MM.1S (cell line): ENCODE measurements around the gene KIAA0513.

Experiments used
- EZH2 ChIP-seq: fragments of 300-600 bp; sonication (generic); optimal IDR thresholded peaks from 2 replicates; pipeline ENCODE3; 2017; ENCODE audit warnings: low read depth, mild to moderate bottlenecking, antibody characterized with exemption, low read length, mixed read lengths
- EZH2phosphoT487 ChIP-seq: fragments of 300-600 bp; sonication (generic); IDR thresholded peaks from 2 replicates; pipeline ENCODE4 v1.6.1; 2018; ENCODE audit warnings: antibody characterized with exemption, low read length
- TF ChIP-seq, protein P1 (sequence below): fragments of 300-600 bp; sonication (generic); IDR thresholded peaks from 2 replicates; pipeline ENCODE4 v1.5.1; 2016; ENCODE audit warnings: antibody characterized with exemption, low read length, mixed read lengths

DNA sequence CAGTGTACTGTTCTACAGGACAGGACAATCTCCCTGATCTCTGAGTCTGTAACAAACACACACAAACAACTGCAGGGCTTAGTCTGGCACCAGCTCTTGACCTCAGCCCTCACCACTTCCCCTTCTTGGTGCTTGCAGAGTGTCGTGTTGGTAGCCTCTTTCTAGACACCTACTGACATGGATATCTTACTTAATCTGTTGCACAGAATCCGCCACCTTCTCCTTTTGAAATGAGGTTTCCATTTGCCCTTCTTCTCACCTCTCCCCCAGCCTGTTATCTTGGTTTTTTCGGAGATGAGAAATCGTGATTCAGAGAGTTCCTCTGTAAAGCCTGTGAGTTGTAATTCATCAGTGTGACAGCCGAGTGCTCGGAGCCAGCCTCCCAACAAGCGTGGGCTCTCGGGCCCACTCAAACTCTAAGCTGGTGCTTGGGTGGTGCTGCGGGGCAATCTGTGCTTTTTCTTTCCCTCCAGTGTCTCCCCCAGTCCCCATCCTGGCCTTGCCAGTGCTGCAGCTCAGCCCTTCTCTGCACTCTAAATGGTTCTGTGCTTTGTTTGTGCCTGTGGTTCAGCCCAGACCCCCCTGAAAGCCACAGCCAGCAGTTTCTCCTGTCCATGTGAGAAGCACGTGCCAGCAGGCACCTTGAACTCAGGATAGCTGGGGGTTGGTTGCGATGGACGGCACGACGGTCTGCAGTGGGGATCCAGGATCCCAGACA lies 28.1 kb downstream of the KIAA0513 start:
- TF ChIP-seq, protein P1, sequence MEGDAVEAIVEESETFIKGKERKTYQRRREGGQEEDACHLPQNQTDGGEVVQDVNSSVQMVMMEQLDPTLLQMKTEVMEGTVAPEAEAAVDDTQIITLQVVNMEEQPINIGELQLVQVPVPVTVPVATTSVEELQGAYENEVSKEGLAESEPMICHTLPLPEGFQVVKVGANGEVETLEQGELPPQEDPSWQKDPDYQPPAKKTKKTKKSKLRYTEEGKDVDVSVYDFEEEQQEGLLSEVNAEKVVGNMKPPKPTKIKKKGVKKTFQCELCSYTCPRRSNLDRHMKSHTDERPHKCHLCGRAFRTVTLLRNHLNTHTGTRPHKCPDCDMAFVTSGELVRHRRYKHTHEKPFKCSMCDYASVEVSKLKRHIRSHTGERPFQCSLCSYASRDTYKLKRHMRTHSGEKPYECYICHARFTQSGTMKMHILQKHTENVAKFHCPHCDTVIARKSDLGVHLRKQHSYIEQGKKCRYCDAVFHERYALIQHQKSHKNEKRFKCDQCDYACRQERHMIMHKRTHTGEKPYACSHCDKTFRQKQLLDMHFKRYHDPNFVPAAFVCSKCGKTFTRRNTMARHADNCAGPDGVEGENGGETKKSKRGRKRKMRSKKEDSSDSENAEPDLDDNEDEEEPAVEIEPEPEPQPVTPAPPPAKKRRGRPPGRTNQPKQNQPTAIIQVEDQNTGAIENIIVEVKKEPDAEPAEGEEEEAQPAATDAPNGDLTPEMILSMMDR = no peak
- no peak for TF ChIP-seq EZH2
- no peak for TF ChIP-seq EZH2phosphoT487
